HK-2 (cell line): ENCODE results near the gene FNDC7.
"Not testable (repeated sequence)": the region's sequence is repeated elsewhere in the genome, so short reads cannot be mapped to it uniquely, and the experiment has no call there.

Experiments used
- DNase-seq: peaks from one replicate; pipeline ENCODE4 v3.0.0-alpha.2; 2018; ENCODE audit not compliant: unreplicated experiment

The FNDC7 gene, protein sequence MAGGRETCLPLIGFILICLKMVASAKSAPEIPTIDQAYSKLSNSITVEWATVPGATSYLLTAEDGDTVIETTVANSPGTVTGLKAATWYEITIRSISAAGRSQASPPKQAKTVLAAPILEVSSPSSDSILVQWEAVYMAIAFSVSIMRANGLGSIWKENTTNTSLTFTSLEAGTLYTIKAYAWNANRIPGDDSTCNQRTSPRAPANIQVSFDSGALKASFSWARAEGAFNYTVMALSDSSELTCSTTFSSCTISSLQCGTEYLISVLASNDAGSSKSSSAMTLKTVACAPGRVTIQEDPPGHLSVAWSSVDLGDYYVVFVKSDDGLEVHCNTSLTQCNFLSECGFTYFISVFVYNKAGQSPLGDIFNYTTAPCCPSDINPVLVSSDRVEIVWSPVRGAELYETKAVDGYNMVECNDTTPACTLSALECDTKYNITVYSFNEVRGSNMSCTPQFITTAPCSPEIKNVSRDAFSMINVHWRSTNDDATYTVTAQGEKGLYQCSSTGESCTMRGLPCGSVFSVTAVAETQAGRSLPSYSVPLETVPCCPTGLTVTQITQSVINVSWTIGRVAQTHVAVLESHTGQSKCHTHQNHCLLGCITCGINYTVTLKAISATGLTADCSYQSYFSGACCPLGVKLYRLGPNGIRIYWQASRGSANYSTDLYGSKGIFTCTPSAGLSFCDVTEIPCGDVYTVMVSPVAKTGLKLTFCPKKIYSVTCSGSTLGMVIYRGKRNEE

DNA sequence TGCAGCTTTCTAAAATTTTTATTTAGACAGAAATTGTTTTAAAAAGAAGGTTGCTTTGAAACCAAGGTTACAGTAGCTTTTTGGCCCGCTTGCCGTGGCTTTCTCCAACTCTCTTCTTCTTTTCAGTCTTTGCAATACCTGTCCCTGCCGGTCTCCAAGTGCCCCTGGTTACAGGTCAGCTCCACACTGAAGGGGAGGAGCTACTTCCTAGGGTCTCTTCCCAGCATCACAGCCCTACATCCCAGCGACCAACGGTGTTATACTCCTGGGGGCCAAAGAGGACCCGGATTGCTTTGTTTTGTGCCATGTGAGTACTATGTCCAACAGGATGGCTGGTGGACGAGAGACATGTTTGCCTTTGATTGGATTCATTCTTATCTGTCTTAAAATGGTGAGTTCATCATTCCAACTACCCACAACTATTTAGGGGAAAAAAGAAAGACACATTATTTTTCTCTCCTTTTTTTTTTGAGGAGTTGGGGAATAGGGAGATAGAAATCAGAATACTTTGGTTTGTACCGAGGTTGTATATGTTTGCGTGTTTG, at the start of gene FNDC7:
Gene FNDC7 (plus strand): TSS at position 303 of the 545 bp plus-strand sequence. CDS start 26 bp downstream, at position 329.
- no peak for DNase-seq

DNA sequence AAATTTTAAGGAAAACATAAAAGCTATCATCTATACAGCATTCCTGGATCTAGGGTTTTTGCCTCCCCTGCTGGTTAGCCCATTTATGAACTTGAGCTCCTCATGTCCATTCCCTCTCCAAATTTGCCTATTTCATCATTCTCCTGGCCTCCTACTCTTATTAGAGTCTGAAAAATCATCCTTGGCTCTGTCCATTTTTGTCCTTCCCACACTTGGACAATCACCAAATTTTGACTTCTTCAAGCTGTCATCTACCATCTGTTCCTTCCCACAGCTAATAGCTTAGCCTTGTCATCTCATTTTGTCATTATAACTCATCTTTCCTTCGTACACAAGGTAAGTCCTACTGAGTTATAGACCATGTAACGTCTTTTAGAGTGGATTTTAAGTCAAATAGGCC, 49.6 kb upstream of the FNDC7 start:
- DNase-seq = no peak

DNA sequence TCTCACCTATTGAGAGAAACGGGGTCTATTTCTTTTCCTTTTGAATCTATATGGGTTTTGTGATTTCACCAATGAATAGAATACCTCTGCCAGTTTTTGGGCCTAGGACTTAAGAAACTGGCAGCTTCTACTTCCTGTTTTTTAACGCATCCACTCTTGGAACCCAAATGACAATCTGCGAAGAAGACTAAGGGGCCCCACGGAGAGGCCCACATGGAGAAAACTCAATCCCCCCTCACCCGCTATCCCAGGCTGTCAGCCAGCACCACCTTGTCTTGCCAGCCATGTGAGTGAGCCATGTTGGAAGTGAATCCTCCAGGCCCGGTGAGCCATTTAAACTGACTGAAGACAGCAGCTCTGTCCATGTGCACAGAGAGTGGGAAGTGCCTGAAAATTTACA, 48.2 kb upstream of the FNDC7 start:
- DNase-seq = no peak

DNA sequence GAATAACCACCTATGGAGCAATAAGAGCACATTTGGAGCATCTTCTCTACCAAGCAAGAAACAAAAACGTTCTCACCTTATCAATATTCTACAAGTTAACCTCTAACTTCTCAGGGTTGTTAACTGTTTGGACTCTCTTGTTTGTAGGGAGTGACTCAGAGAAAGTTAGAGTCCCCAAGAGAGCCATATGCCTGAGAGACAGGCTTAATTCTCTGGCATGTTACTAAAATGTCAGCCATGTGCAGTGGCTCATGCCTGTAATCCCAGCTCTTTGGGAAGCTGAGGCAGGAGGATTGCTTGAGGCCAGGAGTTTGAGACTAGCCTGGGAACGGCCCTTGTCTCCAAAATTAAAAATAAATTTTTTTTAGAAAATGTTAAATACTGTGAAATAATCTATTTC, 47.6 kb upstream of the FNDC7 start:
- no peak for DNase-seq

DNA sequence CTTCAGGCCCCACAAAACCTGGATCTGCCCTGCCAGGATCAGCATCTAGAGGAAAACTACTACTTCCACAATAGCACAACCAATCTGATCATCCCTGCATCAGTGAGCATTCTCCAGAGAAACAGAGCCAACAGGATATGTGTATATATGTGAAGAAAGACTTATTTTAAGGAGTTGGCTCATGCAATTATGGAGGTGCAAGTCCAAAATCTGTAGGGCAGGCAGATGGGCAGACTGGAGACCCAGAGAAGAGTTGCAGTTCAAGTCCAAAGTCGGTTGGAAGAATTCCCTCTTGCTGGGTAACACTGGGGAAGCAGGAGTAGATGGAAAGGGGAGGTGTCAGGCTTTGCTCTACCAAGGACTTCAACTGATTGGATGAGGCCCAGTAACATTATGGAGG, 46.9 kb upstream of the FNDC7 start:
- DNase-seq = no peak

DNA sequence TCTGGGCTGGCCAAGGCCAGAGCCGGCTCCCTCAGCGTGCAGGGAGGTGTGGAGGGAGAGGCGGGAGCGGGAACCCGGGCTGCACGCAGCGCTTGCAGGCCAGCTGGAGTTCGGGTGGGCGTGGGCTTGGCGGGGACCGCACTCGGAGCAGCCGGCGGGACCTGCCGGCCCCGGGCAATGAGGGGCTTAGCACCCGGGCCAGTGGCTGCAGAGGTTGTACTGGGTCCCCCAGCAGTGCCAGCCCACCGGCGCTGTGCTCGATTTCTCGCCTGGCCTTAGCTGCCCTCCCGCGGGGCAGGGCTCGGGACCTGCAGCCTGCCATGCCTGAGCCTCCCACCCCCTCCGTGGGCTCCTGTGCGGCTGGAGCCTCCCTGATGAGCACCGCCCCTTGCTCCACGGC, 45.3 kb upstream of the FNDC7 start:
- DNase-seq = not testable (repeated sequence)

DNA sequence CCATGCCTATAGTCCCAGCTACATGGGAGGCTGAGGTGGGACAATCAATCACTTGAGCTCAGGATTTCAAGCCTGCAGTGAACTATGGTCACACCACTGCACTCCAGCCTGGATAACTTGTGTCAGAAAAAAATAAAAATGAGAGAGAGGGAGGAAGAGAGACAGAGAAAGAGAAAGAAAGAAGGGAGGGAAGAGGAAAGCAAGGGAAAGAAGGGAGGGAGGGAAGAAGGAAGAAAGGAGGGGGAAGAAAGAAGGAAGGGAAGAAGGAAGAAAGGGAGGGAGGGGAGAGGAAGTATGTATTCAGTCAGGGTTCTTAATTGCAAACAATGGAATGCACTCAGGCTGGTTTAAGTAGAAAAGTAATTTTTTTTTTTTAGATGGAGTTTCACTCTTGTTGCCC, 43.9 kb upstream of the FNDC7 start:
- DNase-seq = no peak

DNA sequence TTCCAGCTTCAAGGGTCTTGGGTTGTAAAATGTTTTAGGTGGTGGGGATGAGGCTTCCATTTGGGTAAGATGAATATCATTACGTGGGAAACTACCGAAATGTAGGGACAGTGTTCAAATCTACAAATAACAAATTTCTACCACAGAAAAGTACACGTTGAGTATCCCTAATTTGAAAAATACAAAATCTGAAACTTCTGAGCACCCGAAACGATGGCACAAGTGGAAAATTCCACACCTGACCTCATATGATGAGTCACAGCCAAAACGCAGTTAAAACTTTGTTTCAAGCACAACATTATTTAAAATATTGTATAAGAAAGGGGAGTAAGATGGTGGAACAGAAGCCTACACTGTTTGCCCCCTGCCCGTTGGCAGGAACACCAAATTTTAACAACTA, 43.0 kb upstream of the FNDC7 start:
- DNase-seq = no peak

DNA sequence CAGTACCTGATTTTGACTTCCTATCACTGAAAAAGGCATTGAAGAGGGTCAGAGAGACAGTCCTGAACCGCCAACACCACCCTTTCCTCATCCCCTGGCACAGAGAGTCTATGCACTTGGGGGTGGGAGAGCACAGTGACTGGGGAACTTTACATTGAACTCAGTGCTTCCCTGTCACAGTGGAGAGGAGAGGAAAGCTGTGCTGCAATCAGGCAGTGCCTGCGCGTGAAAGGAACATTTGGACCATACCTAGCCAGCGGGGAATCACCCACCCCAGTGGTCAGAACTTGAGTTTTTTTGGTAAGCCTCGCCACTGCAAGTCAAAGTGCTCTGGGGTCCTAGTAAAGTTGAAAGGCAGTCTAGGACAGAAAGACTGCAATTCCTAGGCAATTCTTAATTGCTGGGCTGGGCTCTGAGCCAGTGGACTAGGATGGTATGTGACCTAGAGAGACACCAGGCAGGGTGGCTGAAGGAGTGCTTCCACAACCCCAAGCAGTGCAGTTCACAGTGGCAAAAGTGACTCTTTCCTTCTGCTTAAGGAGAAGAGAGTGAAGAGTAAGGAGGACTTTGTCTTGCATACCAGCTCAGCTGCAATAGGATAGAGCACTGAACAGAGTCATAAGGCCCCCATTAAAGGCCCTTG, 42.5 kb upstream of the FNDC7 start:
- no peak for DNase-seq

DNA sequence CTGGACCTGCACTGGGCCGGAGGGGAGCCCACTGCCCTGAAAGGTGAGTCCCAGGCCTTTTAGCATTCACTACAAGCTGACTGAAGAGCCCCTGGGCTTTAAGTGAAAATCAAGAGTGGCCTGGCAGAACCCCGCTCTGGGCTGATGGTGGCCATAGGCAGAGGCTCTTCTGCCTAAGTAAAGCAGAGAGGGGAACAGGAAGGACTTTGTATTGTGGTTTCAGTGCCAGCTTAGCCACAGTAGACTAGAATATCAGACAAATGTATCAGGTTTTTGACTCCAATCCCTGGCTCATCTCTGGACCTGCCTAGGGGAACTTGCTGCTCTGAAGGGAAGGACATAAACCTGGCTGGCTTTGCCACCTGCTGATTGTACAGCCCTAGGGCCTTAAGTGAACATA, 41.6 kb upstream of the FNDC7 start:
- no peak for DNase-seq

DNA sequence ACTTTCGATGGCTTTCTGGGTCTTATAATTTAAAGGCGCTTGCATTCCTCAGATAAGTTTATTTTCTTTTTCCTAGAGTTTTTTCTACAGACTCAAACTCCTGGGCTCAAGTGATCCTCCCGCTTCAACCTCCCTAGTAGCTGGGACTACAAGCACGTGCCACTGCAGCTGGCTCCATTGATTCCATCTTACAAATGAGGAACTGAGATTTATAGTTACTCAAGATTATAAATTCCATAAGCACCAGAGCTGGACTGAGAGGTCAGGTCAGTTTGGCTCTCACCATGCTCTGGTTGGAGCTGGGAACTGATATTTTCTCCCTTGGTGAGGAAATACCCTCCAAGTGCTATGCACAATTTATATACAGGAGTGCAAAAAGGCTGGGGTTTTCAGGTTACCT, 34.0 kb upstream of the FNDC7 start:
- no peak for DNase-seq

DNA sequence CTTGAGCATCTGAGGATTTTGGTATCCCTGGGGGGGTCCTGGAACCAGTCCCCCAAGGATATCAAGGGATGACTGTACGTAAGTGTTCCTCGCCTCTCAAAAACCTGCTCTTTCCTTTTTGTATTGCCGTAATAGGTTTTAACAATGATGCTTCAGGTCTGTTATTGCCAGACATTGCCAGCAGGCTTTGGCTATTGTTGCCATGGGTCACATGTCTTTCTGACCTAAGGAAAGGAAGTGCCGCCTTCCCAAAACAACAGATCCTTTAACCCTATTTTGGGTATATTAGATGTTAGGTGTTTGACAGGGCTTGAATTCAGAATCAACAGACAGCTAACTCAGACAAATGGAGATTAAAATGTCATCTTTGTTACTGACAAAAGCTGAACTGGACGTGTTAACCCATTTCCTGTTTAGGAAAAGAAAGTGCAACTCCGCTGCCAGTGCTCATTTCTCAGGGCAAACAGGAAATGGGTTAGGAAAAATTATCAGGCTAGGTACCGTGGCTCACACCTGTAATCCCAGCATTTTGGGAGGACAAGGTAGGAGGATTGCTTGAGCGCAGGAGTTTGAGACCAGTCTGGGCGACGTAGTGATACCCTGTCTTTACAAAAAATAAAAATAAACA, 33.0 kb upstream of the FNDC7 start:
- no peak for DNase-seq

DNA sequence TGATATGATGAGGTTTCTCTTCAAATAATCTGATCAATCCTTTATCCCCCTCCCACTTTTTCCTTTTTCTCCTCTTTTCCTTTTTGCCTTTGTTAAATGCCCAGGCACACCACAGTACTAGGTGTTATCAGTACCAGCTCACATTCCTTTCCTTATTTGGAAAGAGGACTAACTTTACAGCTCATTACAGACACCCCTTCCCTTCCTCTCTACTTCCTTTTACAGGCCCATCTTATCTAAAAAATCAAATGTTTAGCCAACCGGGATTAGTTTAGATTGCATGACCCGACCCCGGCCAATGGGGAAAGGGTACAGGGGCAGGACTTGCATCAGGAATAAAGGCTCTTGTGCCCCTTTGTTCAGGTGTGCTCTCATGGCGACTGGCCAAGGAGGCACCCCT, 31.0 kb upstream of the FNDC7 start:
- not testable (repeated sequence) for DNase-seq

DNA sequence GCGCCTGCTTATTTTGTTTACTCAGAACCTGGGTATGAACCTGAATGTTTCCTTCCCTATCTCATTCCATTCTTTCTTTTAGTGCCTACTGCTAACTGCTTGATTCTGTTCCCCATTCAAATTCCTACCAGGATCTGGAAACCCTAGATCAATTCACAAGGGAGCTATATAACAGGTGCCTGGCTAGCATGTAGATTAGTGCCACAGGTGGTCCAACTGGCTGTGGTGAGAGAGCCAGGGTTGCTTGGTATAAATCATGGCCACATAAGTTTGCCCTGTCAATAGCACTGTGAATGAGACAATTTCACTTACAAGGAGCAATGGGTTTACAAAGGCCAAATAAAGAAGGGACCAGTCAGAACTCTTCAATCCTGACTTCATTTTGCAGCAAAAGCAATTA, 27.2 kb upstream of the FNDC7 start:
- DNase-seq = no peak

DNA sequence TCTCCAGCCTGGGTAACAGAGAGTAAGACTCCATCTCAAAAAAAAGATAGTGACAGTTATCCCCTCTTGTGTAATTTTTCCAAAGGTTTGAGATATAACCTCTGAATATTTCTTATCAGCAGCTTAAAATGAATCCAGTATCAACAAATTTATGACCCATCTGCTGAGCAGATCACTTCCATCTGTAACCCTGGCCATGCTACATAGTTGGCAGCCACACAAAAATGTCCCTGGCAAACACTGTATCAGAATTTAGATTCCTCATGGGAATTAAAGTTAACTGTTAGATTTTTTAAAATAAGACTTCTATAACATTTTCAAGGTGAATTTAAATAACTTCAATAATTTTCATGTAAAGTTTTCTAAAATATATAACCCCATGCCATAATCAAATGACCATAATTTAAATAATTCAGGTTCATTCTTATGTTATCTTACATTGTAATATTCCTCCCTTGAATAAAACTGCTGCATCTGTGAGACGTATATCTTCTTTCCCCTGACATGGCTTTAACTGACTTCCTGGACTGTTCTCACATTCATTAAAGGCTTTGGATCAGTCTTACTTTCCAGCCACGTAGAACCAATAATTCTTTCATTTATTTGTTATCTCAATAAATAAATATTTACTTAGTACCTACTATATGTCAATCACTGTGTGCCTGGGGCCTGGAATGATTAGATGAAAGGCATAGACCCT, 25.9 kb upstream of the FNDC7 start:
- no peak for DNase-seq

DNA sequence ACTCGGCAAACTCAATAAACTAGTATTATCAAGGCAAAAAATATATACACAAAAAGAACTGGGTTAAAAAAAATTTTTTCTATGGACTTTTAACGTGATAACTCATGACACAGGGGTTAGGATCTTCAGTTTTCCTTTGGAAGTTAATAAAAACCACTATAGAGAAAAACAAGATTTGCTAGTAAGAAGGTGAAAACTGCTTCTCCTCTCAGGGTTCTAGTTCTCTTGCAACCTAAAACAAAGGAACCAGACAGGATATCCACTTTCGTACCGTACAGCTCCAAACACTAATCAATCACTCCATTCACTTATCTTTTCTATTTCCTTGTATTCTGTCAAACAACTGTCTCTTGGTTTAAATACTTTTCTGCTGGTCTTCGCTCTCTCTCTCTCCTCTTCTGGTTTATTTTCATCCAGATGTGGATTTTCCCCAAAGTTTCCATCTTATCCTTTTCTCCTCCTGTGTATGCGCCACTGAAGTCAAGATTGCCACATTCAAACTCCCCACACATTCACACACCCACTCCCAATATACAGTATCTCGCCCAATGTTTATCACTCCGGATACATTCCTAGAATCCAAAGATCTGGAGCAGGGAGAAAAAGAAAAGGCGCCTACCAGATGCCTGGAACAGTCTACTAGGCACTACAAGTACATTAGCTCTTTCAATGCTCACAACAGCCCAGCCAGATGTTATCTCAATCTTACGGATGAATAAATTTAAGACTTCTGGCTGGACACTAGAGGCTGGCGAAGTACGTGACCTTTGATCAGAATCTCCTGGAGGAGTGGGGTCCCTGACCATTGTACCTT, 21.4 kb upstream of the FNDC7 start:
- DNase-seq = no peak

DNA sequence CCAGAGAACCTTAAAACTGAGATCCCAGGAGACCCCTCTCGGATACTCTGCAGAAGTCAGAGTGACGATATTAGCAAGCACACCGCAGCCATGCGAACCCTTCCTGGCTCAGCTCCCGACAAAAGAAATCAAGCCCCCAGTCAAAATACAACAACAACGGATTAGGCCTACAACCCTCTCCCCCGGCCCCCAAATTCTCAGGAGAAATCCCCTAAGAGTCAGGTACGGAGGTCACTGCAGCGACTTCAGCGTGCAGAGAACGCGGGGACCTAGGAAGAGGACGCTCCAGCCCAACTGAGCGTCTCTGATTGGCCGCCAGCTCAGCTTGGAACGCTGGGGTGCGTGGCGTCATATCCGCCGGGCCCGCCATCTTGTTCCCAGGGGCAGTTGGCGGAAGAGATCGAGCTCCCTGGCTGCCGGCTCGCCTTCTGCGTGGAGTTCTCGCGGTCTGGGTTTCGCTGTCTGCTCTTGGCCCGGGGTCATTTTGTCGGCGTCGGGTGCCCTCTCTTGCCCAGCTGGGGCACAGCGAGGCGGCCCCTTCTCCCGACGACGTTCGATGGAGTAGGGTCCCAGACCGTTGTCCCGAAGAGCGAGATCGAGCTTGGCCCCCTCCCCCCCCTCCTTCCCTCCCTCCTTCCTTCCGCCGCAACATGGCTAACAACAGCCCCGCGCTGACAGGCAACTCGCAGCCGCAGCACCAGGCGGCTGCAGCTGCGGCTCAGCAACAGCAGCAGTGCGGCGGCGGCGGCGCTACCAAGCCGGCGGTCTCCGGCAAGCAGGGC, 20.6 kb upstream of the FNDC7 start, which contains the start of gene PRPF38B:
Gene PRPF38B (plus strand): TSS at position 369 of the 782 bp plus-strand sequence. CDS start 282 bp downstream, at position 651.
- DNase-seq = peak; percentile 92

DNA sequence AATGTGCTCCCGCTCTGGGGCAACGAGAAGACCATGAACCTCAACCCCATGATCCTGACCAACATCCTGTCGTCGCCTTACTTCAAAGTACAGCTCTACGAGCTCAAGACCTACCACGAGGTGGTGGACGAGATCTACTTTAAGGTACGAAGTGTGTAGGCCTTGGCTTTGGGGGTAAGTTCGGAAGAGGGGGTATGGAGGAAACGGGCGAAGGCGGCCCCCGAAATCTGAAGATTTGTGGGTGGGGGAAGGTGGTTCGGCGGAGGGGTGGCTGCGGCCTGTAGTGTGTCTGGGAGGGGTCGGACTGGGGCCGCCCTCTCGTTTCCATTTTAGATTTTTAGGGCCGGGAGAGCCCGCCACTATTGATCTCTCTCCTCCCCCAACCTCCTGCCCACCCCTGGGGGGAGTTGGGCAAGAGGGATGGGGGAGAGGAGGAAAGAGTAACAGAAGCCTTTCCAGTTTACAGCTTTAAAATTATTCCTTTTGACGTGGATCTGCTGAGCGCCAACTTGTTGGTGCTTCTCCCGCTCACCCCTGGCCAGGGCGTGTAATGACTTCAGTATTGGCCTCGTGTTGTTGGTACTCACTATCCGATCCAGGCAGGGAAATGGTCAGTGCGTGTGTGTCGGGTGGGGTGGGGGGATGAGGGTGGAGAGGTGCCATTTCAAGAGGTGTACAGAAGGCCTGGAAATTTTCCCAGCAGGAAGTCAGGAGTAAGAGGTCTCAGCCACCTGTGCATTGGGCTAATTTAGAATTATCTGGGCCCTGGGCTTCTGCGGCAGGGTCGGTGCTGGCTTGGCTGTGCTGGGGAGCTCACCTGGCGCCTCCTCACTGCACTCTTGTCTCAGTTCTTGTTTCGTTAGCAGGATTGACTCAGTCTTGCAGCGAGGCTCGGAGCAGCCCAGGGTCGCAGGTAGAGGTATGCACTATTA, 19.7 kb upstream of the FNDC7 start:
- DNase-seq = peak; percentile 36
